ENCODE measurements around the gene KLHDC8B.

KLHDC8B gene

DNA sequence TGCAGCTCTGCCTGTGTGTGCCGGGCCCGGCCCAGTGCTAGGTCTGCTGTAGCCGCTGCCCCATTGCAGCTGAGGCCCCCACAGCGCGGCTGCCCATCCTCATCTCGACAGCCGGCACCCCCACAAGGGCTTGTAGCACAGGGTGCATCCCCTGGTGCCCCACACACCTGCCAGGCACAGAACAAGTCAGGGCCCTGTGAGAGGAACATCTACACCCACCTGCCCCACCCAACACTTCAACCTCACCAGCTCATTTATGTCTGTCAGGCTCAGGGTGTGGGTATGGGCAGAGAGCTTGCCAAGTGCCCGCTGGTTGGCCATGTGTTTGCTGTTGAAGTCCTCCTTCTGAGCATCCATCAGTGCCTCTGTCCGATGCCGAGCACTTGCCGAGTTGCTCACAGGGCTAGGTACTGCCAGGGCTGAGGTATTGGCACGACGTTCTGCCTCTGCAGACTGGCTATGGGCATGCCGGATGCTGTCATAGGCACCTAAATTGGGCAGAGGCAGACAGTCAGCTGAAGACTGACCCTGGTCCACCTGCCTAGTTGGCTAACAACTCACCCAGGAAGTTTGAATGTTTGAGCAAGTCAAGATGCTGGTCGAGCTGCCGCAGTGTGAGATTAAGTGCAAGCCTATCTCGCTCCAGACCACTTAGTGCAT is 48.4 kb upstream of the KLHDC8B start:
- Histone ChIP-seq H3K27ac (replicated peaks) (no peak overlapping the region), H3K27me3 (ENCODE audit: insufficient read depth, poor library complexity, severe bottlenecking) (no peaks in the 10 kb centered on the region), H3K4me3 (replicated peaks; ENCODE audit: insufficient read depth, low read length) (no peak overlapping the region)
- no peak for DNase-seq (ENCODE audit: low read depth in 1 of 2, low spot score in 1 of 2)
- TF ChIP-seq, protein P1, sequence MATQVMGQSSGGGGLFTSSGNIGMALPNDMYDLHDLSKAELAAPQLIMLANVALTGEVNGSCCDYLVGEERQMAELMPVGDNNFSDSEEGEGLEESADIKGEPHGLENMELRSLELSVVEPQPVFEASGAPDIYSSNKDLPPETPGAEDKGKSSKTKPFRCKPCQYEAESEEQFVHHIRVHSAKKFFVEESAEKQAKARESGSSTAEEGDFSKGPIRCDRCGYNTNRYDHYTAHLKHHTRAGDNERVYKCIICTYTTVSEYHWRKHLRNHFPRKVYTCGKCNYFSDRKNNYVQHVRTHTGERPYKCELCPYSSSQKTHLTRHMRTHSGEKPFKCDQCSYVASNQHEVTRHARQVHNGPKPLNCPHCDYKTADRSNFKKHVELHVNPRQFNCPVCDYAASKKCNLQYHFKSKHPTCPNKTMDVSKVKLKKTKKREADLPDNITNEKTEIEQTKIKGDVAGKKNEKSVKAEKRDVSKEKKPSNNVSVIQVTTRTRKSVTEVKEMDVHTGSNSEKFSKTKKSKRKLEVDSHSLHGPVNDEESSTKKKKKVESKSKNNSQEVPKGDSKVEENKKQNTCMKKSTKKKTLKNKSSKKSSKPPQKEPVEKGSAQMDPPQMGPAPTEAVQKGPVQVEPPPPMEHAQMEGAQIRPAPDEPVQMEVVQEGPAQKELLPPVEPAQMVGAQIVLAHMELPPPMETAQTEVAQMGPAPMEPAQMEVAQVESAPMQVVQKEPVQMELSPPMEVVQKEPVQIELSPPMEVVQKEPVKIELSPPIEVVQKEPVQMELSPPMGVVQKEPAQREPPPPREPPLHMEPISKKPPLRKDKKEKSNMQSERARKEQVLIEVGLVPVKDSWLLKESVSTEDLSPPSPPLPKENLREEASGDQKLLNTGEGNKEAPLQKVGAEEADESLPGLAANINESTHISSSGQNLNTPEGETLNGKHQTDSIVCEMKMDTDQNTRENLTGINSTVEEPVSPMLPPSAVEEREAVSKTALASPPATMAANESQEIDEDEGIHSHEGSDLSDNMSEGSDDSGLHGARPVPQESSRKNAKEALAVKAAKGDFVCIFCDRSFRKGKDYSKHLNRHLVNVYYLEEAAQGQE (IDR thresholded peaks at IDR 0.05; ENCODE audit: insufficient replicate concordance, low read depth) = no peak
- TF ChIP-seq GABPA (IDR thresholded peaks at IDR 0.05; ENCODE audit: low read depth) (no peak), POLR2AphosphoS5 (IDR thresholded peaks at IDR 0.05; ENCODE audit: low read depth) (no peak), SPI1 (IDR thresholded peaks at IDR 0.05; ENCODE audit: borderline replicate concordance, low read depth) (no peak)
- TF ChIP-seq, protein P2, sequence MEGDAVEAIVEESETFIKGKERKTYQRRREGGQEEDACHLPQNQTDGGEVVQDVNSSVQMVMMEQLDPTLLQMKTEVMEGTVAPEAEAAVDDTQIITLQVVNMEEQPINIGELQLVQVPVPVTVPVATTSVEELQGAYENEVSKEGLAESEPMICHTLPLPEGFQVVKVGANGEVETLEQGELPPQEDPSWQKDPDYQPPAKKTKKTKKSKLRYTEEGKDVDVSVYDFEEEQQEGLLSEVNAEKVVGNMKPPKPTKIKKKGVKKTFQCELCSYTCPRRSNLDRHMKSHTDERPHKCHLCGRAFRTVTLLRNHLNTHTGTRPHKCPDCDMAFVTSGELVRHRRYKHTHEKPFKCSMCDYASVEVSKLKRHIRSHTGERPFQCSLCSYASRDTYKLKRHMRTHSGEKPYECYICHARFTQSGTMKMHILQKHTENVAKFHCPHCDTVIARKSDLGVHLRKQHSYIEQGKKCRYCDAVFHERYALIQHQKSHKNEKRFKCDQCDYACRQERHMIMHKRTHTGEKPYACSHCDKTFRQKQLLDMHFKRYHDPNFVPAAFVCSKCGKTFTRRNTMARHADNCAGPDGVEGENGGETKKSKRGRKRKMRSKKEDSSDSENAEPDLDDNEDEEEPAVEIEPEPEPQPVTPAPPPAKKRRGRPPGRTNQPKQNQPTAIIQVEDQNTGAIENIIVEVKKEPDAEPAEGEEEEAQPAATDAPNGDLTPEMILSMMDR (IDR thresholded peaks at IDR 0.05; ENCODE audit: insufficient read depth, low read length) = no peak

DNA sequence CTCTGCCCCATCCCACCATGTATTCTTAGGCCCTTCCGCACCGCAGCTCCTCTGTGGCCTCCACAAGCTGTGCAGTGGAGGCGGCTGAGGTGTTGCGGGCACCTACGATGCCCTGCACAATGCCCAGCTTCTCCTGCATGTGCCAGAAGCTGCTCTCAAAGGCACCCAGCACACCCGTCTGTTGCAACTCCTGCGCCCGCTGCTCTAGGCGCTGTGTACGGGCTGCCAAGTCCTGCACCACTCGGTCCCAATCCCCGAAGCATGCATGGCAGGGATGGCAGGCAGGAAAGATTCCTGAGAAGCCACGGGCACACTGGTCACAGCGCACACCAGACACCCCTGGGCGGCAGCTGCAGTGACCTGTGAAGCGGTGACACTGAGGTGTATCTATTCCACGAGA is 47.7 kb upstream of the KLHDC8B start:
- TF ChIP-seq, protein P2 (IDR thresholded peaks at IDR 0.05; ENCODE audit: insufficient read depth, low read length) = no peak
- TF ChIP-seq, protein P1 (IDR thresholded peaks at IDR 0.05; ENCODE audit: insufficient replicate concordance, low read depth) = no peak
- TF ChIP-seq SPI1 (IDR thresholded peaks at IDR 0.05; ENCODE audit: borderline replicate concordance, low read depth) (no peak), POLR2AphosphoS5 (IDR thresholded peaks at IDR 0.05; ENCODE audit: low read depth) (no peak), GABPA (IDR thresholded peaks at IDR 0.05; ENCODE audit: low read depth) (no peak)
- no peak for DNase-seq (ENCODE audit: low read depth in 1 of 2, low spot score in 1 of 2)
- Histone ChIP-seq H3K4me3 (replicated peaks; ENCODE audit: insufficient read depth, low read length) (no peak overlapping the region), H3K27ac (replicated peaks) (no peak overlapping the region), H3K27me3 (ENCODE audit: insufficient read depth, poor library complexity, severe bottlenecking) (no peaks in the 10 kb centered on the region)

DNA sequence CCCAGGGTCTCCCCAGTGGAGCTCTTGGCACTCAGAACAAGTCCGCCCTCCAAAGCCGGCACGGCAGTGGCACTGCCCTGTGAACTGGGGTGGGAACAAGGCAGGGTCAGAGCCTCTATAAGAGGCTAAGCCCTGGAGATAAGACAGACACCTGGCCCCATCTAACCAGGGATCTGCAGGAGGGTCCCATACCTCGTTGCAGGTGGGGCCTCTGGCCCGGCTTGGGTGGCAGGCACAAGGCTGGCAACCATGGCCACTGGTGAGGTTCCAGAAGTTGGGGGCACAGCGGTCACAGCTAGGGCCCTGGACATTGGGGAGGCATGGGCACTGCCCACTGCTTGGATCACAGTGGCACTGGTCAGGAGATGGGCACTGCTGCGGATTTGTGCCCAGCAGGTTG is 47.2 kb upstream of the KLHDC8B start:
- no peak for DNase-seq (ENCODE audit: low read depth in 1 of 2, low spot score in 1 of 2)
- TF ChIP-seq SPI1 (IDR thresholded peaks at IDR 0.05; ENCODE audit: borderline replicate concordance, low read depth) (no peak), GABPA (IDR thresholded peaks at IDR 0.05; ENCODE audit: low read depth) (no peak), POLR2AphosphoS5 (IDR thresholded peaks at IDR 0.05; ENCODE audit: low read depth) (no peak)
- TF ChIP-seq, protein P1 (IDR thresholded peaks at IDR 0.05; ENCODE audit: insufficient replicate concordance, low read depth) = no peak
- TF ChIP-seq, protein P2 (IDR thresholded peaks at IDR 0.05; ENCODE audit: insufficient read depth, low read length) = no peak
- no peak overlapping the region for H3K27ac ChIP-seq (replicated peaks)
- H3K27me3 ChIP-seq (ENCODE audit: insufficient read depth, poor library complexity, severe bottlenecking) = no peaks in the 10 kb centered on the region
- H3K4me3 ChIP-seq (replicated peaks; ENCODE audit: insufficient read depth, low read length) = no peak overlapping the region
